Measurements from ENCODE around the gene PCDHGA2. TPM values are rescaled to one million over a fixed set of nuclear protein-coding genes. Genes with fewer than 3 reads are reported as not detected.
"Not testable (repeated sequence)": the region's sequence is repeated elsewhere in the genome, so short reads cannot be mapped to it uniquely, and the experiment has no call there.

Gene PCDHGA2
- total RNA-seq, 1 donor from 2014 or later = 2.6 TPM

DNA sequence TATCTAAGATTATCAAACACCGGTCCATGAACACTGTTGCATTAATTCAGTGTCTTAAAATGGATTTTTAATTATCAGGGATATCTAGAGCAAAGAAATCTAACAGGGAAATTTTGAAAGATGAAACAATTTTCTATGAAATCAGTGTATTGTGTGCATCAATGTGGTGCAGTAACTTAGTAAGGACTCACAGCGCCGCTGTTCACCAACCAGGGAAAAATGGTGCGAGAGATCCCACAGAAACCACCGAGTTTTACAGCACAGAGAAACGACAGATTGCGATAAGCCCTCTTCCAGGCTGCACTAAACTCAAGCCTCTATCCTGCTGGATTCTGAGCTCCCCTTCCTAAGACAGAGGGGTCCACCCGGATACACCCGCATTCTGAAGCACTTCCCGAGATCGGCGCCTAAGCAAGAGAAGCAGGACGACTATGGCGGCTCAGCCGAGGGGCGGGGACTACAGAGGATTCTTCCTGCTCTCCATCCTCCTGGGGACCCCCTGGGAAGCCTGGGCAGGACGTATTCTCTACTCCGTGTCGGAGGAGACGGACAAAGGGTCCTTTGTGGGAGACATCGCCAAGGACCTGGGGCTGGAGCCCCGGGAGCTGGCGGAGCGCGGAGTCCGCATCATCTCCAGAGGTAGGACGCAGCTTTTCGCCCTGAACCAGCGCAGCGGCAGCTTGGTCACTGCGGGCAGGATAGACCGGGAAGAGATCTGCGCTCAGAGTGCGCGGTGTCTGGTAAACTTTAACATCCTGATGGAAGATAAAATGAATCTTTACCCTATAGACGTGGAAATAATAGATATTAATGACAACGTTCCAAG is 44.1 kb downstream of the PCDHGA2 start, which contains the start of gene PCDHGA7:
PCDHGA7 (plus strand) TSS at position 274 of the 826 bp plus-strand sequence; CDS start at position 432, 158 bp downstream.
- no peak for DNase-seq (ENCODE audit: low spot score)

DNA sequence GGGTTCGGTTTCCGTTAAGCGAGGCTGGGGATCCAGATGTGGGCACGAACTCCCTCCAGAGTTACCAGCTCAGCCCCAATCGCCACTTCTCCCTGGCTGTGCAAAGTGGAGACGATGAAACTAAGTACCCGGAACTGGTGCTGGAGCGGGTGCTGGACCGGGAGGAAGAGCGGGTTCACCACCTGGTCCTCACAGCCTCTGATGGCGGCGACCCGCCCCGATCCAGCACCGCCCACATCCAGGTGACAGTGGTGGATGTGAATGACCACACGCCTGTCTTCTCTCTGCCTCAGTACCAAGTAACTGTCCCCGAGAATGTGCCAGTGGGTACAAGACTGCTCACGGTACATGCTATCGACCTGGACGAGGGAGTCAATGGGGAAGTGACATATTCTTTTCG is 44.8 kb downstream of the PCDHGA2 start:
- no peak for DNase-seq (ENCODE audit: low spot score)

DNA sequence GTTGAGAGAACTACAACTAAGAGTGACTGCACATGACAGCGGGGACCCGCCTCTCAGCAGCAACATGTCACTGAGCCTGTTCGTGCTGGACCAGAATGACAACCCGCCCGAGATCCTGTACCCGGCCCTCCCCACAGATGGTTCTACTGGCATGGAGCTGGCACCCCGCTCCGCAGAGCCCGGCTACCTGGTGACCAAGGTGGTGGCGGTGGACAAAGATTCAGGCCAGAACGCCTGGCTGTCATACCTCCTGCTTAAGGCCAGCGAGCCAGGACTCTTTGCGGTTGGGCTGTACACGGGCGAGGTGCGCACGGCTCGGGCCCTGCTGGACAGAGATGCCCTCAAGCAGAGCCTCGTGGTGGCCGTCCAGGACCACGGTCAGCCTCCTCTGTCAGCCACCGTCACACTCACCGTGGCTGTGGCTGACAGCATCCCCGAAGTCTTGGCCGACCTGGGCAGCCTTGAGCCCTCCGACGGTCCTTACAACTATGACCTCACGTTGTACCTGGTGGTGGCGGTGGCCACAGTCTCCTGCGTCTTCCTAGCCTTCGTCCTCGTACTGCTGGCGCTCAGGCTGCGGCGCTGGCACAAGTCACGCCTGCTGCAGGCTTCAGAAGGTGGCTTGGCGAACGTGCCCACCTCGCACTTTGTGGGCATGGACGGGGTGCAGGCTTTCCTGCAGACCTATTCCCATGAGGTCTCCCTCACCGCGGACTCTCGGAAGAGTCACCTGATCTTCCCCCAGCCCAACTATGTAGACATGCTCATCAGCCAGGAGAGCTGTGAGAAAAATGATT is 46.1 kb downstream of the PCDHGA2 start:
- DNase-seq (ENCODE audit: low spot score) = no peak

DNA sequence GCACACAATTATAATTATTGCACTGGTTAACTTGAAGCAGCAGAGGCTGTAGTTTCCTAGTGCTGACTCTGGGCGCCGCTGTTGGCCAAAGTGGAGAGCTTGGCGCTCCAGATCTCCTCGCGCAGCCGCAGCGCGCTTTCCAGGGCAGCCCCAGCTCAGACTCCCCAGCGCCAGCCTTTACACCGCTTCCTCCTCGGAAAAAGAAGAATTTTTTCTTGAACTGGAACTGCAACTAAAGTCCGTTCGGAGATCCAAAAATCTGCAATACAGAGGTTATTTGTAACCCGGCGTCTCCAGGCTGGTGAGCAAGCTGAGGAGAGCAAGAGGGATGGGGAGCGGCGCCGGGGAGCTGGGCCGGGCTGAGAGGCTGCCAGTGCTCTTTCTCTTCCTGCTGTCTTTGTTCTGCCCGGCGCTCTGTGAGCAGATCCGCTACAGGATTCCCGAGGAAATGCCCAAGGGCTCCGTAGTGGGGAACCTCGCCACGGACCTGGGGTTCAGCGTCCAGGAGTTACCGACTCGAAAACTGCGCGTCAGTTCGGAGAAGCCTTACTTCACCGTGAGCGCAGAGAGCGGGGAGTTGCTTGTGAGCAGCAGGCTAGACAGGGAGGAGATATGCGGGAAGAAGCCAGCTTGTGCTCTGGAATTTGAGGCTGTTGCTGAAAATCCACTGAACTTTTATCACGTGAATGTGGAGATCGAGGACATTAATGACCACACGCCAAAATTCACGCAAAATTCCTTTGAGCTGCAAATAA is 49.2 kb downstream of the PCDHGA2 start, which contains the start of gene PCDHGB4:
PCDHGB4 (plus strand) TSS at position 142 of the 755 bp plus-strand sequence; CDS start at position 329, 187 bp downstream.
- DNase-seq (ENCODE audit: low spot score) = not testable (repeated sequence)

DNA sequence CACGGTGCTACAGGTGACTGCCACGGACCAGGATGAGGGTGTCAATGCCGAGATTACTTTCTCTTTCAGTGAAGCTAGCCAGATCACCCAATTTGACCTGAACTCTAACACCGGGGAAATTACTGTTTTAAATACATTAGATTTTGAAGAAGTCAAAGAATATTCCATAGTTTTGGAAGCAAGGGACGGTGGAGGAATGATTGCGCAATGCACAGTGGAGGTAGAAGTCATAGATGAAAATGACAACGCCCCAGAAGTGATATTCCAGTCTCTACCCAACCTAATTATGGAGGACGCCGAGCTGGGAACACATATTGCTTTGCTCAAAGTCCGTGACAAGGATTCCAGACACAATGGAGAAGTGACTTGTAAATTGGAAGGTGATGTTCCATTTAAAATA is 50.1 kb downstream of the PCDHGA2 start:
- no peak for DNase-seq (ENCODE audit: low spot score)

DNA sequence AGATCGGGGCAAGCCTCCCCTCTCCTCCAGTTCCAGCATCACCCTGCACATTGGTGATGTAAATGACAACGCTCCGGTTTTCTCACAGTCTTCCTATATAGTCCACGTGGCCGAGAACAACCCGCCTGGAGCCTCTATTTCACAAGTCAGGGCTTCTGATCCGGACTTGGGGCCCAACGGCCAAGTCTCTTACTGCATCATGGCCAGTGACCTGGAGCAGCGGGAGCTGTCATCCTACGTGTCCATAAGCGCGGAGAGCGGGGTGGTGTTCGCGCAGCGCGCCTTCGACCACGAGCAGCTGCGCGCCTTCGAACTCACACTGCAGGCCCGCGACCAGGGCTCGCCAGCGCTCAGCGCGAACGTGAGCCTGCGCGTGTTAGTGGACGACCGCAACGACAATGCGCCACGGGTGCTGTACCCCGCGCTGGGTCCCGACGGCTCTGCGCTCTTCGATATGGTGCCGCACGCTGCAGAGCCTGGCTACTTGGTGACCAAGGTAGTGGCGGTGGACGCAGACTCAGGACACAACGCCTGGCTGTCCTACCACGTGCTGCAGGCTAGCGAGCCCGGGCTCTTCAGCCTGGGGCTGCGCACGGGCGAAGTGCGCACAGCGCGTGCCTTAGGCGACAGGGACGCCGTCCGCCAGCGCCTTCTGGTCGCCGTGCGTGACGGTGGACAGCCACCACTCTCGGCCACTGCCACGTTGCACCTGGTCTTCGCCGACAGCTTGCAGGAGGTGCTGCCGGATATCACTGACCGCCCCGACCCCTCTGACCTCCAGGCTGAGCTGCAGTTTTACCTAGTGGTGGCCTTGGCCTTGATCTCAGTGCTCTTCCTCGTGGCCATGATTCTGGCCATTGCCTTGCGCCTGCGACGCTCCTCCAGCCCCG is 50.8 kb downstream of the PCDHGA2 start:
- DNase-seq (ENCODE audit: low spot score) = no peak

DNA sequence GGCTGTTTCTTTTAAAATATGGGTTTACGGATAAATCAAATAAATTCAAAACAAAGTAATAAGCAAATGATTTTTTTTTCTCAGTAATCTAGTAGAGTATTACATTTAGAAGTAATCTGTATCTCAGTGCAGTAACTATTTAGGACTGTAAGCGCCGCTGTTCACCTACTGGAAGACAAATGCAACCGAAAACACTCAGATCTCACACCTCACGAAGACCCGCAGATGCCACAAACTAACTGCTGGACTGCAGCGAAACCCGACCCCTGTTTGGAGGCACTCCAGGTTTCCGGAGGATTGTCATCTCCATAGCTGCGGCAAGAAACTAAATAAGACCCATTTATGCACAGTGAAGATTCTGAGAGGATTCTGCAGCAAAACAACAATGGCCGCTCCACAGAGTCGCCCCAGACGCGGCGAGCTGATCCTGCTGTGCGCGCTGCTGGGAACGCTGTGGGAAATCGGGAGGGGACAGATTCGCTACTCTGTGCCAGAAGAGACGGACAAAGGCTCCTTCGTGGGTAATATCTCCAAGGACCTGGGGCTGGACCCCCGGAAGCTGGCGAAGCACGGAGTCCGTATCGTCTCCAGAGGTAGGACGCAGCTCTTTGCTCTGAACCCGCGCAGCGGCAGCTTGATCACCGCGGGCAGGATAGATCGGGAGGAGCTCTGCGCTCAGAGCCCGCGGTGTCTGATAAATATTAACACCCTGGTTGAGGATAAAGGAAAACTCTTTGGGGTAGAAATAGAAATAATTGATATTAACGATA is 54.1 kb downstream of the PCDHGA2 start, which contains the start of gene PCDHGA8:
PCDHGA8 (plus strand) TSS at position 205 of the 770 bp plus-strand sequence; CDS start at position 386, 181 bp downstream.
- DNase-seq (ENCODE audit: low spot score) = no peak

Other genes starting within 250 kb of the PCDHGA2 start
- 1.8 TPM for gene PCDHB2, start 244.1 kb upstream of the PCDHGA2 start, total RNA-seq
- gene PCDHB3, start 238.3 kb upstream of the PCDHGA2 start, total RNA-seq = 1.1 TPM
- 2.2 TPM for gene PCDHB4, start 216.9 kb upstream of the PCDHGA2 start, total RNA-seq
- gene PCDHB5, start 203.6 kb upstream of the PCDHGA2 start, total RNA-seq = 2.9 TPM
- 1.6 TPM for gene PCDHB6, start 188.7 kb upstream of the PCDHGA2 start, total RNA-seq
- gene PCDHB7, start 166.1 kb upstream of the PCDHGA2 start, total RNA-seq = 2.4 TPM
- gene PCDHB8, start 161.0 kb upstream of the PCDHGA2 start, total RNA-seq = 1.7 TPM
- 3.4 TPM for gene PCDHB16, start 156.4 kb upstream of the PCDHGA2 start, total RNA-seq
- 1.9 TPM for gene PCDHB9, start 151.6 kb upstream of the PCDHGA2 start, total RNA-seq
- gene PCDHB10, start 146.4 kb upstream of the PCDHGA2 start, total RNA-seq = 2.5 TPM
- 2.1 TPM for gene PCDHB11, start 139.1 kb upstream of the PCDHGA2 start, total RNA-seq
- gene PCDHB12, start 130.0 kb upstream of the PCDHGA2 start, total RNA-seq = 2.8 TPM
- 6.2 TPM for gene PCDHB13, start 124.8 kb upstream of the PCDHGA2 start, total RNA-seq
- 6.8 TPM for gene PCDHB14, start 115.4 kb upstream of the PCDHGA2 start, total RNA-seq
- 4.3 TPM for gene PCDHB15, start 93.4 kb upstream of the PCDHGA2 start, total RNA-seq
- 1.3 TPM for gene SLC25A2, start 34.7 kb upstream of the PCDHGA2 start, total RNA-seq
- 56.6 TPM for gene TAF7, start 18.0 kb upstream of the PCDHGA2 start, total RNA-seq
- 0.57 TPM for gene PCDHGA1, start 8.2 kb upstream of the PCDHGA2 start, total RNA-seq
- 2.9 TPM for gene PCDHGA3, start 5.1 kb downstream of the PCDHGA2 start, total RNA-seq
- gene PCDHGB1, start 11.3 kb downstream of the PCDHGA2 start, total RNA-seq = 3.0 TPM
- 4.2 TPM for gene PCDHGA4, start 16.3 kb downstream of the PCDHGA2 start, total RNA-seq
- 4.3 TPM for gene PCDHGB2, start 21.2 kb downstream of the PCDHGA2 start, total RNA-seq
- 4.6 TPM for gene PCDHGA5, start 25.4 kb downstream of the PCDHGA2 start, total RNA-seq
- 3.2 TPM for gene PCDHGB3, start 31.5 kb downstream of the PCDHGA2 start, total RNA-seq
- gene PCDHGA6, start 35.1 kb downstream of the PCDHGA2 start, total RNA-seq = 6.1 TPM
- gene PCDHGA7, start 44.0 kb downstream of the PCDHGA2 start, total RNA-seq = 5.8 TPM
- gene PCDHGB4, start 48.9 kb downstream of the PCDHGA2 start, total RNA-seq = 8.0 TPM
- 3.3 TPM for gene PCDHGA8, start 53.9 kb downstream of the PCDHGA2 start, total RNA-seq
- 12.1 TPM for gene PCDHGB5, start 59.2 kb downstream of the PCDHGA2 start, total RNA-seq
- gene PCDHGA9, start 64.0 kb downstream of the PCDHGA2 start, total RNA-seq = 8.9 TPM
- gene PCDHGB6, start 69.3 kb downstream of the PCDHGA2 start, total RNA-seq = 8.2 TPM
- 7.4 TPM for gene PCDHGA10, start 74.2 kb downstream of the PCDHGA2 start, total RNA-seq
- gene PCDHGB7, start 78.9 kb downstream of the PCDHGA2 start, total RNA-seq = 11.7 TPM
- gene PCDHGA11, start 82.3 kb downstream of the PCDHGA2 start, total RNA-seq = 5.1 TPM
- 5.0 TPM for gene PCDHGA12, start 91.7 kb downstream of the PCDHGA2 start, total RNA-seq
- 52.6 TPM for gene PCDHGC3, start 137.2 kb downstream of the PCDHGA2 start, total RNA-seq
- 3.6 TPM for gene PCDHGC4, start 146.3 kb downstream of the PCDHGA2 start, total RNA-seq
- gene PCDHGC5, start 150.3 kb downstream of the PCDHGA2 start, total RNA-seq = 2.8 TPM

Measured in ureter (tissue), 1 donor.